Fibroblast of mammary gland (primary cell): ENCODE data around the gene KDM2B.

ENCODE experiments used
- DNase-seq: peaks from one replicate; pipeline ENCODE4 v3.0.0-alpha.2; 2010; ENCODE audit warnings: low read depth
- H3K4me3 ChIP-seq: 2 replicates; pipeline ENCODE4 v1.5.1; 2011; ENCODE audit warnings: low read depth, mild to moderate bottlenecking, low read length, moderate library complexity; ENCODE audit not compliant: control insufficient read depth
- CTCF ChIP-seq: conservative IDR thresholded peaks from 2 replicates; pipeline ENCODE4 v1.5.1; 2011; ENCODE audit warnings: low read depth, low read length, inconsistent platforms; ENCODE audit not compliant: control insufficient read depth, insufficient read depth

Gene KDM2B

GRCh38 chr12:121574025-121574424, 6.8 kb downstream of the KDM2B start:
- no peak for TF ChIP-seq CTCF
- DNase-seq: no peak
- H3K4me3 ChIP-seq: no peak overlapping the region

GRCh38 chr12:121571920-121572319, 8.9 kb downstream of the KDM2B start:
- no peak overlapping the region for H3K4me3 ChIP-seq
- no peak for TF ChIP-seq CTCF
- peak; percentile 27 for DNase-seq

- DNase-seq: no peak
- H3K4me3 ChIP-seq: no peak overlapping the region
- TF ChIP-seq CTCF: no peak
Measured at GRCh38 chr12:121570467-121571283, 10.1 kb downstream of the KDM2B start.

- peak; percentile 47 for DNase-seq
- no peak for TF ChIP-seq CTCF
- no peak overlapping the region for H3K4me3 ChIP-seq
Measured at GRCh38 chr12:121568971-121569751, 11.7 kb downstream of the KDM2B start.

GRCh38 chr12:121568518-121568917, 12.3 kb downstream of the KDM2B start:
- H3K4me3 ChIP-seq: no peak overlapping the region
- no peak for TF ChIP-seq CTCF
- DNase-seq: no peak

GRCh38 chr12:121565076-121565475, 15.7 kb downstream of the KDM2B start:
- DNase-seq: no peak
- TF ChIP-seq CTCF: no peak
- no peak overlapping the region for H3K4me3 ChIP-seq
